B cell (primary cell): ENCODE measurements around the gene PLEKHG4. TPM values are rescaled to one million over a fixed set of nuclear protein-coding genes. Genes with fewer than 3 reads are reported as not detected.

Experiments
- ATAC-seq: fragments of 200-7000 bp; cut with Tn5 transposase; one replicate; pipeline ENCODE4 v1.10.0; 2021; ENCODE audit warnings: low read depth, mild to moderate bottlenecking, moderate number of reproducible peaks, moderate library complexity
- CTCF ChIA-PET: fragments of 350-600 bp; sonication (Branson Sonifier 250); formaldehyde crosslinking; loops from one replicate; lab custom pipeline; 2021; ENCODE audit warnings: antibody characterized with exemption, inconsistent platforms; lab: Charles Lee
- POLR2A ChIA-PET: fragments of 350-600 bp; sonication (Branson Sonifier 250); formaldehyde crosslinking; loops from one replicate; lab custom pipeline; 2021; ENCODE audit warnings: antibody characterized with exemption; lab: Charles Lee
- DNase-seq: peaks from one replicate; pipeline ENCODE4 v3.0.0; 2013
- H2AFZ ChIP-seq: 2 replicates; pipeline ENCODE4 v1.6.1; 2012; ENCODE audit warnings: mild to moderate bottlenecking, low read depth, low read length; ENCODE audit not compliant: insufficient read depth, poor library complexity, severe bottlenecking
- H3K27ac ChIP-seq, 2 donors: 1 replicate in 1 of 2; 2 replicates in 1 of 2; pipeline ENCODE4 v1.5.1; 2012 to 2013; ENCODE audit warnings: low read length in 2 of 2, mild to moderate bottlenecking in 2 of 2, moderate library complexity in 1 of 2
- H3K27me3 ChIP-seq, 4 experiments: fragments of 200-600 bp in 1 of 4; sonication (generic) in 1 of 4; replicated peaks in 1 of 4; 1 replicate in 2 of 4; 2 replicates in 2 of 4; pipeline versions ENCODE4 v1.6.1 to v1.7.0; 2013 to 2016; ENCODE audit warnings: low read length in 3 of 4, mild to moderate bottlenecking in 2 of 4, mixed read lengths in 1 of 4, moderate library complexity in 1 of 4; ENCODE audit not compliant: insufficient read depth in 4 of 4, control insufficient read depth in 3 of 4; ENCODE audit errors: control extremely low read depth in 1 of 4
- H3K36me3 ChIP-seq, 2 experiments: replicated peaks in 1 of 2; 1 replicate in 1 of 2; 2 replicates in 1 of 2; pipeline versions ENCODE4 v1.6.1 to v1.7.1; 2013; ENCODE audit warnings: low read length in 1 of 2; ENCODE audit not compliant: insufficient read depth in 2 of 2, control insufficient read depth in 1 of 2; ENCODE audit errors: control extremely low read depth in 1 of 2, extremely low read depth in 1 of 2
- H3K4me1 ChIP-seq, 2 donors: fragments of 200-600 bp in 1 of 2; sonication (generic) in 1 of 2; 1 replicate in 1 of 2; 2 replicates in 1 of 2; pipeline versions ENCODE4 v1.5.1 to v1.6.1; 2013 to 2017; ENCODE audit warnings: low read length in 2 of 2; ENCODE audit not compliant: control insufficient read depth in 2 of 2, insufficient read depth in 2 of 2
- H3K4me2 ChIP-seq: replicated peaks from 2 replicates; pipeline ENCODE3; 2012; ENCODE audit warnings: mild to moderate bottlenecking, low read depth, low read length; ENCODE audit not compliant: poor library complexity, severe bottlenecking
- H3K4me3 ChIP-seq, 5 experiments: fragments of 200-600 bp in 1 of 5; sonication (generic) in 1 of 5; 1 replicate in 3 of 5; 2 replicates in 2 of 5; pipeline versions ENCODE4 v1.5.1 to v1.7.0; 2011 to 2016; ENCODE audit warnings: low read length in 4 of 5, mild to moderate bottlenecking in 4 of 5, low read depth in 2 of 5, control low read depth in 1 of 5, moderate library complexity in 1 of 5; ENCODE audit not compliant: insufficient read depth in 1 of 5; ENCODE audit errors: control extremely low read depth in 1 of 5, extremely low read depth in 1 of 5
- H3K79me2 ChIP-seq: fragments of 200-600 bp; sonication (generic); one replicate; pipeline ENCODE4 v1.6.0; 2016; ENCODE audit warnings: low read length; ENCODE audit not compliant: control insufficient read depth, insufficient read depth
- H3K9ac ChIP-seq: fragments of 200-600 bp; sonication (generic); 2 replicates; pipeline ENCODE4 v1.6.1; 2017; ENCODE audit warnings: mild to moderate bottlenecking, low read length, moderate library complexity
- H3K9me3 ChIP-seq, 3 donors: one replicate each; pipeline versions ENCODE4 v1.6.1 to v1.7.1; 2013; ENCODE audit warnings: low read length in 2 of 3; ENCODE audit not compliant: control insufficient read depth in 2 of 3, insufficient read depth in 1 of 3; ENCODE audit errors: control extremely low read depth in 1 of 3
- H4K20me1 ChIP-seq: 2 replicates; pipeline ENCODE4 v1.6.0; 2012; ENCODE audit warnings: mild to moderate bottlenecking, low read length; ENCODE audit not compliant: insufficient read depth, control insufficient read depth, poor library complexity, severe bottlenecking
- H3K27ac Mint-ChIP-seq: one replicate; pipeline ENCODE4 v1.8.0; 2021; ENCODE audit warnings: mixed read lengths
- H3K27me3 Mint-ChIP-seq: one replicate; pipeline ENCODE4 v1.8.0; 2021; ENCODE audit warnings: mixed read lengths
- H3K4me1 Mint-ChIP-seq: one replicate; pipeline ENCODE4 v1.8.0; 2021; ENCODE audit warnings: mixed read lengths
- H3K4me3 Mint-ChIP-seq: one replicate; pipeline ENCODE4 v1.8.0; 2021; ENCODE audit warnings: mixed read lengths
- H3K9me3 Mint-ChIP-seq: one replicate; pipeline ENCODE4 v1.8.0; 2022; ENCODE audit warnings: mixed read lengths; ENCODE audit not compliant: insufficient read depth
- EZH2 ChIP-seq: IDR thresholded peaks from 2 replicates; pipeline ENCODE4 v1.6.1; 2012; ENCODE audit warnings: borderline replicate concordance, low read depth, mild to moderate bottlenecking, moderate library complexity, low read length; ENCODE audit not compliant: insufficient read depth, poor library complexity, severe bottlenecking
- WGBS: methylation state at CpG from one replicate; pipeline ENCODE4 v1.1.5; 2013; ENCODE audit warnings: missing lambda C conversion rate; ENCODE audit not compliant: insufficient coverage; 5-methylcytosine and 5-hydroxymethylcytosine counted together
- intact Hi-C: fragments of 100-400 bp; cut with micrococcal nuclease; formaldehyde crosslinking; loops from one replicate; pipeline ENCODE4 v1.10.0; 2022
- polyA plus RNA-seq: library from polyadenylated mRNA; depleted of rRNA; stranded (reverse); fragments of >200 nt; gene quantifications from 2 replicates; pipeline ENCODE4 v1.2.3, GENCODE V29; 2012
- total RNA-seq, 2 donors: library from RNA; stranded (reverse); fragments of 120-200 nt in 1 of 2; gene quantifications; 1 replicate in 1 of 2; 2 replicates in 1 of 2; pipeline versions ENCODE4 v1.2.3 to v1.2.4, GENCODE V29; 2013 to 2022
- TF ChIP-seq, protein P1 (sequence below): fragments of 200-600 bp; IDR thresholded peaks from one replicate; pipeline ENCODE4 v1.8.0; 2022; ENCODE audit warnings: antibody characterized with exemption, mild to moderate bottlenecking

The PLEKHG4 gene
- total and polyA plus RNA-seq, 2 donors (not counting 1 experiment from before 2014, with no cell fraction given) = 6.0 to 7.1 TPM

- ChIA-PET CTCF (interaction anchor here (2.1 to 4.2 kb wide), 3 partner anchors 13 to 63 kb away, joined by 10 to 19 read pairs (median 16); partner anchors contain the start of gene TMEM208), POLR2A (interaction anchor here (3.7 kb wide), 1 partner anchor 21 kb away, joined by 27 read pairs; the partner anchor contains the start of gene TMEM208)
- no peaks in the 10 kb centered on the region for H3K9me3 ChIP-seq
- H4K20me1 ChIP-seq = peaks cover 8% of the 10 kb centered on the region
- H3K4me1 ChIP-seq = peaks cover 45 to 53% of the 10 kb centered on the region in 2 donors
- Mint-ChIP-seq H3K4me1 (peaks cover 51% of the 10 kb centered on the region), H3K4me3 (peak within 1 kb of the TSS; percentile 96), H3K9me3 (no peaks in the 10 kb centered on the region), H3K27me3 (peaks cover 9% of the 10 kb centered on the region), H3K27ac (peak within 1 kb of the TSS; percentile 90)
- peak within 1 kb of the TSS; percentile 100 for H3K4me2 ChIP-seq
- no peaks in the 10 kb centered on the region for H3K36me3 ChIP-seq
- peaks cover 0 to 19% (median 13%) of the 10 kb centered on the region in 4 experiments for H3K27me3 ChIP-seq
- H3K27ac ChIP-seq = no peak within 1 kb of the TSS
- TF ChIP-seq EZH2 = no peak
- TF ChIP-seq, protein P1, sequence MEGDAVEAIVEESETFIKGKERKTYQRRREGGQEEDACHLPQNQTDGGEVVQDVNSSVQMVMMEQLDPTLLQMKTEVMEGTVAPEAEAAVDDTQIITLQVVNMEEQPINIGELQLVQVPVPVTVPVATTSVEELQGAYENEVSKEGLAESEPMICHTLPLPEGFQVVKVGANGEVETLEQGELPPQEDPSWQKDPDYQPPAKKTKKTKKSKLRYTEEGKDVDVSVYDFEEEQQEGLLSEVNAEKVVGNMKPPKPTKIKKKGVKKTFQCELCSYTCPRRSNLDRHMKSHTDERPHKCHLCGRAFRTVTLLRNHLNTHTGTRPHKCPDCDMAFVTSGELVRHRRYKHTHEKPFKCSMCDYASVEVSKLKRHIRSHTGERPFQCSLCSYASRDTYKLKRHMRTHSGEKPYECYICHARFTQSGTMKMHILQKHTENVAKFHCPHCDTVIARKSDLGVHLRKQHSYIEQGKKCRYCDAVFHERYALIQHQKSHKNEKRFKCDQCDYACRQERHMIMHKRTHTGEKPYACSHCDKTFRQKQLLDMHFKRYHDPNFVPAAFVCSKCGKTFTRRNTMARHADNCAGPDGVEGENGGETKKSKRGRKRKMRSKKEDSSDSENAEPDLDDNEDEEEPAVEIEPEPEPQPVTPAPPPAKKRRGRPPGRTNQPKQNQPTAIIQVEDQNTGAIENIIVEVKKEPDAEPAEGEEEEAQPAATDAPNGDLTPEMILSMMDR = peak; percentile 41
- DNase-seq (peak; percentile 64), ATAC-seq (no peak)
- peak within 1 kb of the TSS; percentile 60 to 97 (median 79) for H3K4me3 ChIP-seq
- WGBS = under 1% methylated on average over 75 of the region's 75 CpGs
- peaks cover 7% of the 10 kb centered on the region for H3K79me2 ChIP-seq
- peak within 1 kb of the TSS; percentile 81 for H3K9ac ChIP-seq
- H2AFZ ChIP-seq = peak within 1 kb of the TSS; percentile 86
- intact Hi-C loops = loop anchor here (10.0 kb wide), 1 partner anchor 416 kb away; the partner anchor contains the start of genes ACD, C16orf86, ENKD1 and PARD6A
Measured at GRCh38 chr16:67248401-67249177, 30.7 kb upstream of the PLEKHG4 start, which contains the start of gene SLC9A5. Gene SLC9A5, plus strand, starts transcription at chr16:67248979. Its CDS starts 36 bp downstream, at chr16:67249015.
